A204.1 (cell line): ENCODE results near the gene LDLRAD4.
"Not testable (repeated sequence)": the region's sequence is repeated elsewhere in the genome, so short reads cannot be mapped to it uniquely, and the experiment has no call there.

Experiments used
- FAIRE-seq: peaks from 2 replicates; lab custom pipeline; 2012; peaks lifted over from hg19 to GRCh38; lab: Jason Lieb, UNC

The LDLRAD4 gene

GRCh38 chr18:13471198-13471845, 252.8 kb downstream of the LDLRAD4 start:
- no peak for FAIRE-seq

GRCh38 chr18:13471971-13472628, 253.5 kb downstream of the LDLRAD4 start:
- no peak for FAIRE-seq

- no peak for FAIRE-seq
Observed at GRCh38 chr18:13473751-13474150, 255.2 kb downstream of the LDLRAD4 start.

- no peak for FAIRE-seq
Observed at GRCh38 chr18:13474336-13474735, 255.8 kb downstream of the LDLRAD4 start.

- FAIRE-seq, result no peak
Observed at GRCh38 chr18:13474907-13475545, 256.5 kb downstream of the LDLRAD4 start.

GRCh38 chr18:13476312-13476711, 257.8 kb downstream of the LDLRAD4 start:
- FAIRE-seq, result not testable (repeated sequence)

- no peak for FAIRE-seq
Observed at GRCh38 chr18:13477147-13477683, 258.7 kb downstream of the LDLRAD4 start.

GRCh38 chr18:13480571-13481255, 262.2 kb downstream of the LDLRAD4 start:
- FAIRE-seq, result no peak

GRCh38 chr18:13481331-13481730, 262.8 kb downstream of the LDLRAD4 start:
- no peak for FAIRE-seq

GRCh38 chr18:13481820-13482617, 263.5 kb downstream of the LDLRAD4 start:
- no peak for FAIRE-seq

GRCh38 chr18:13482618-13482945, 264.0 kb downstream of the LDLRAD4 start:
- FAIRE-seq, result no peak

GRCh38 chr18:13483316-13484270, 265.0 kb downstream of the LDLRAD4 start:
- FAIRE-seq, result no peak

- FAIRE-seq, result no peak
Observed at GRCh38 chr18:13485182-13485581, 266.6 kb downstream of the LDLRAD4 start.

GRCh38 chr18:13485604-13486003, 267.0 kb downstream of the LDLRAD4 start:
- no peak for FAIRE-seq

GRCh38 chr18:13486284-13486683, 267.7 kb downstream of the LDLRAD4 start:
- FAIRE-seq, result no peak

GRCh38 chr18:13486686-13487085, 268.1 kb downstream of the LDLRAD4 start:
- no peak for FAIRE-seq

GRCh38 chr18:13487237-13487636, 268.7 kb downstream of the LDLRAD4 start:
- no peak for FAIRE-seq

- FAIRE-seq, result no peak
Observed at GRCh38 chr18:13488281-13488929, 269.8 kb downstream of the LDLRAD4 start.

GRCh38 chr18:13489303-13489702, 270.7 kb downstream of the LDLRAD4 start:
- FAIRE-seq, result not testable (repeated sequence)

GRCh38 chr18:13491138-13491537, 272.6 kb downstream of the LDLRAD4 start:
- no peak for FAIRE-seq
